HuH-7.5 (cell line): ENCODE data around the gene LYPD4.
"Not testable (repeated sequence)": the region's sequence is repeated elsewhere in the genome, so short reads cannot be mapped to it uniquely, and the experiment has no call there.

Experiments used
- DNase-seq: peaks from one replicate; pipeline ENCODE4 v3.0.0; 2011; ENCODE audit warnings: low spot score

Gene LYPD4

DNA sequence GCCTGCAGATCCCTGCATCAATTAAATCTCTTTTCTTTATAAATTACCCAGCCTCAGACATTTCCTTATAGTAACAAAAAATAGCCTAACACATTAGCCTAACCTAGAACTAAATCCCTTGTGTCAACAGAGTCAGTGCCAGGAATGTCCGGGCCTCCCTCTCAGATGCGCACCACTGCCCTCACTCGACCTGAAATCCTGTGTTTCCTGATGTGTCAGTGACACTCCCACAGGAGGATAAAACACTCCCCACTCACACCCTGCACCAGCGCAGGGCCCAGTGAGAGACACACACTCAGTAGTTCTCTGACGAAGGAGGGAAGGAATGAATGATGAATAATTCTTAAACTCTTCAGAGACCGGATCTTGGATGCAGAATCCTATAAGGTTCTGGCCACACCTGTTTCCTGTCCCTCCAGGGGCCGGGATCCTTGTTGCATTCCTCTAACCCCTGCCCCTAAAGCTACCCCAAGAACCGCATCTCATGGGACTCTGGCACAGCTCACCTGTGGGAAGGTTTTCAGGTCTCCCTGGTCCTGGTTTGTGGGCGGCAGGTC, 45.0 kb downstream of the LYPD4 start:
- DNase-seq = no peak

DNA sequence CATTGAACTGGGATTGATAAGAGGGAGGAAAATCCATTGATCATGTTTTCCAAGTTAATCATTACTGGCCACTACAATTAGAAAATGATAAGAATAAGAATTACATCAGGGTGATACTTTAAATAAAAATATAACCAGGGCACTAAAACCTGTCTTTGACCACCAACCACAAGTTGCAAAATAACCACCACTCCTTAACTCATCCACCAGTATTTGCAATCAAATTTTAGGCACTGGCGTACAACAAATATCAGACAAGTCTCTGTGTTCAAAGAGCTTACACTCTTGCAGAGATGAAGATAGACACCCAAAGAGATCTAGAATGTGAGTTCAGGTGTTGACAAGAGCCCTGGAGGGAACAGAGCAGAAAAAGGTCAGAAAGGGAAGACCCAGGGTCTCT, 47.6 kb downstream of the LYPD4 start:
- no peak for DNase-seq

GRCh38 chr19:41796362-41796761, 48.1 kb downstream of the LYPD4 start, which contains the start of gene CEACAM3:
CEACAM3 (plus strand) TSS chr19:41796587; CDS start chr19:41796678, 91 bp downstream.
- no peak for DNase-seq

- DNase-seq = no peak
These were observed 49.4 kb downstream of the LYPD4 start for GRCh38 chr19:41795031-41795461.

GRCh38 chr19:41793414-41793727, 51.1 kb downstream of the LYPD4 start:
- no peak for DNase-seq

DNA sequence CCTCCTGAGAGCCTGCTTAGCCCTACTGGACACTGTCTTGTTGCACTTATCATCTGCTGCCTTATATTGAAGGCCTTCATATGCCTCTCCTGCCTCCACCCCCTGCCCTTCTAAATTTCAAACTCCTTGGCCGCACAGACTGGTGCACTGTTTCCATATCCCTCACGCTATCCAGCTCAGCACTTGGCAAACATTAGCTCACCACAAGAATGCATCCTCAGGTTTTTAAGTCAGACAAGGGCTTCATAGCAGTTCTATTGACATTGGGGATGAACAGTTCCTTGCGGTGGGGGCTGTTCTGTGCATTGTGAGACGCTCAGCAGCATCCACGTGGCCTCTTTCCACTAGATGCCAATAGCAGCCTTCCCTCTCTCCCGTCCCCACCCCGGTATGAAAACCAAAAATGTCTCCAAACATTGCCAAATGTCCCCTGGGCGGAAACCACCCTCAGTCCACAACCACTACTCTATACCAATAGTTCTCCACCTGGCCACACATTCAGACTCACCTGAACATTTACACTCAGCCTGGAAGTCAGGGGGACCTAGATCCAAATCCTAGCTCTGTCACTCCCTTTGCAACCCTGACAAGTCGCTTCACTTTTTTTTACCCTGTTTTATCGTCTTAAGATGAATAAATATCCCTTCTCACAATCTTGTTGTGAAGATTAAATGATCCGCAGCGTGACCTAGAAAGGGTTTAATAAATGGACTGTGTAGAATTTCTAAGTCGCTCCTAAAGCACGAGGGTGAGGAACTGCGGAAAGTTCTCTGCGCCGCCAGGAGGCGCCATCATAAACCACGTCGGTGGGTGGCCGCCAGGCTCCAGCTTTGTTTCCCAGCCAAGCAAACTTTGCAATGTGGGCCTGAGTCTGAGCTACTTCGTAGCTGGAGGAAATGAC, 51.7 kb downstream of the LYPD4 start:
- DNase-seq = peak; percentile 40

GRCh38 chr19:41789053-41789452, 55.4 kb downstream of the LYPD4 start:
- not testable (repeated sequence) for DNase-seq

GRCh38 chr19:41788518-41788917, 56.0 kb downstream of the LYPD4 start:
- not testable (repeated sequence) for DNase-seq
